Hepatocyte (in vitro differentiated cells): ENCODE results near the gene NUB1. TPM values are rescaled to one million over a fixed set of nuclear protein-coding genes. Genes with fewer than 3 reads are reported as not detected.

Source experiments
- DNase-seq: peaks from one replicate; pipeline ENCODE4 v3.0.0-alpha.2; 2016; ENCODE audit warnings: low spot score
- H2AFZ ChIP-seq: fragments of 200-600 bp; sonication (generic); 2 replicates; pipeline ENCODE4 v1.6.0; 2016; ENCODE audit warnings: antibody characterized with exemption, mild to moderate bottlenecking
- H3K27ac ChIP-seq: fragments of 200-600 bp; sonication (generic); 2 replicates; pipeline ENCODE4 v1.5.1; 2016; ENCODE audit warnings: mild to moderate bottlenecking
- H3K27me3 ChIP-seq: fragments of 200-600 bp; sonication (generic); 2 replicates; pipeline ENCODE4 v1.6.1; 2016
- H3K36me3 ChIP-seq: fragments of 200-600 bp; sonication (generic); replicated peaks from 2 replicates; pipeline ENCODE4 v1.5.1; 2016; ENCODE audit warnings: low read depth; ENCODE audit not compliant: insufficient read depth
- H3K4me1 ChIP-seq: fragments of 200-600 bp; sonication (generic); 2 replicates; pipeline ENCODE4 v1.5.1; 2016; ENCODE audit warnings: mild to moderate bottlenecking, moderate library complexity; ENCODE audit not compliant: insufficient read depth
- H3K4me2 ChIP-seq: fragments of 200-600 bp; sonication (generic); 2 replicates; pipeline ENCODE4 v1.6.0; 2016
- H3K4me3 ChIP-seq: fragments of 200-600 bp; sonication (generic); 2 replicates; pipeline ENCODE4 v1.5.1; 2016; ENCODE audit warnings: mild to moderate bottlenecking
- H3K79me2 ChIP-seq: fragments of 200-600 bp; sonication (generic); 2 replicates; pipeline ENCODE4 v1.6.0; 2017; ENCODE audit warnings: mild to moderate bottlenecking
- H3K9me2 ChIP-seq: fragments of 200-600 bp; sonication (generic); replicated peaks from 2 replicates; pipeline ENCODE4 v1.6.0; 2017; ENCODE audit warnings: mild to moderate bottlenecking; ENCODE audit not compliant: insufficient read depth
- H3K9me3 ChIP-seq: fragments of 200-600 bp; sonication (generic); 2 replicates; pipeline ENCODE4 v1.5.1; 2016; ENCODE audit warnings: low read depth, mild to moderate bottlenecking
- H4K20me1 ChIP-seq: fragments of 200-600 bp; sonication (generic); 2 replicates; pipeline ENCODE4 v1.6.0; 2016; ENCODE audit warnings: mild to moderate bottlenecking; ENCODE audit not compliant: insufficient read depth, poor library complexity, severe bottlenecking
- EZH2 ChIP-seq: fragments of 200-600 bp; sonication (generic); IDR thresholded peaks from 2 replicates; pipeline ENCODE4 v1.6.1; 2016; ENCODE audit warnings: antibody characterized with exemption, mild to moderate bottlenecking, borderline replicate concordance
- EZH2phosphoT487 ChIP-seq: fragments of 200-600 bp; sonication (generic); IDR thresholded peaks from one replicate; pipeline ENCODE4 v1.6.1; 2018; ENCODE audit warnings: antibody characterized with exemption, mild to moderate bottlenecking, low read depth, moderate library complexity; ENCODE audit not compliant: unreplicated experiment, severe bottlenecking
- WGBS: methylation state at CpG from one replicate; pipeline ENCODE4 v1.1.6; 2016; ENCODE audit warnings: low lambda C conversion rate; ENCODE audit errors: missing lambda C conversion rate; 5-methylcytosine and 5-hydroxymethylcytosine counted together
- polyA plus RNA-seq: library from polyadenylated mRNA; unstranded; fragments of >200 nt; fragmentation: Nextera tagmentation; extraction: Ambion mirVana; gene quantifications from 2 replicates; pipeline ENCODE4 v1.2.1, GENCODE V29; 2016
- total RNA-seq: library from RNA; depleted of rRNA; stranded (reverse); fragments of >200 nt; gene quantifications from 2 replicates; pipeline ENCODE4 v1.2.3, GENCODE V29; 2014
- TF ChIP-seq, protein P1 (sequence below): fragments of 200-600 bp; sonication (generic); IDR thresholded peaks from 2 replicates; pipeline ENCODE4 v1.5.1; 2016; ENCODE audit warnings: antibody characterized with exemption, mild to moderate bottlenecking; ENCODE audit not compliant: poor library complexity

Gene NUB1
- total and polyA plus RNA-seq, 2 experiments from 2014 or later = 28.4 to 38.6 TPM

DNA sequence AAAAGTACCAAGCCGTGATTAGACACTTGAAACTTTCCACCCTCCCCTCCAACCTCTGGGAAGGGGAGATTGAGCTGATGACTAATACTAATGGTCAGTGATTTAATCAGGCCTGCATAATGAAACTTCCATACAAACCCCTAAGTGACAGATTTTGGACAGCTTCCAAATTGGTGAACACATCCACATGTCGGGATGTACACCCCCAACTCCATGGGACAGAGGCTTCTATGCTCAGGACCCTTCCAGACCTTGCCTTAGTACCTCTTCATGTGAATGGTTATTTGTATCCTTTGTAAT is 4.8 kb downstream of the NUB1 start:
- no peaks in the 10 kb centered on the region for H3K36me3 ChIP-seq
- H3K9me3 ChIP-seq = no peaks in the 10 kb centered on the region
- H2AFZ ChIP-seq = no peak overlapping the region
- H3K4me1 ChIP-seq = peaks cover 23% of the 10 kb centered on the region
- no peaks in the 10 kb centered on the region for H3K27me3 ChIP-seq
- 78% methylated on average over 2 of the region's 2 CpGs for WGBS
- no peak for TF ChIP-seq EZH2
- TF ChIP-seq, protein P1, sequence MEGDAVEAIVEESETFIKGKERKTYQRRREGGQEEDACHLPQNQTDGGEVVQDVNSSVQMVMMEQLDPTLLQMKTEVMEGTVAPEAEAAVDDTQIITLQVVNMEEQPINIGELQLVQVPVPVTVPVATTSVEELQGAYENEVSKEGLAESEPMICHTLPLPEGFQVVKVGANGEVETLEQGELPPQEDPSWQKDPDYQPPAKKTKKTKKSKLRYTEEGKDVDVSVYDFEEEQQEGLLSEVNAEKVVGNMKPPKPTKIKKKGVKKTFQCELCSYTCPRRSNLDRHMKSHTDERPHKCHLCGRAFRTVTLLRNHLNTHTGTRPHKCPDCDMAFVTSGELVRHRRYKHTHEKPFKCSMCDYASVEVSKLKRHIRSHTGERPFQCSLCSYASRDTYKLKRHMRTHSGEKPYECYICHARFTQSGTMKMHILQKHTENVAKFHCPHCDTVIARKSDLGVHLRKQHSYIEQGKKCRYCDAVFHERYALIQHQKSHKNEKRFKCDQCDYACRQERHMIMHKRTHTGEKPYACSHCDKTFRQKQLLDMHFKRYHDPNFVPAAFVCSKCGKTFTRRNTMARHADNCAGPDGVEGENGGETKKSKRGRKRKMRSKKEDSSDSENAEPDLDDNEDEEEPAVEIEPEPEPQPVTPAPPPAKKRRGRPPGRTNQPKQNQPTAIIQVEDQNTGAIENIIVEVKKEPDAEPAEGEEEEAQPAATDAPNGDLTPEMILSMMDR = no peak
- no peak for TF ChIP-seq EZH2phosphoT487
- H3K9me2 ChIP-seq = no peaks in the 10 kb centered on the region
- H3K79me2 ChIP-seq = peaks cover 32% of the 10 kb centered on the region
- H3K4me2 ChIP-seq = no peak overlapping the region
- no peaks in the 10 kb centered on the region for H4K20me1 ChIP-seq
- no peak for DNase-seq
- H3K4me3 ChIP-seq = no peak overlapping the region
- peak overlapping the region; percentile 86 for H3K27ac ChIP-seq

DNA sequence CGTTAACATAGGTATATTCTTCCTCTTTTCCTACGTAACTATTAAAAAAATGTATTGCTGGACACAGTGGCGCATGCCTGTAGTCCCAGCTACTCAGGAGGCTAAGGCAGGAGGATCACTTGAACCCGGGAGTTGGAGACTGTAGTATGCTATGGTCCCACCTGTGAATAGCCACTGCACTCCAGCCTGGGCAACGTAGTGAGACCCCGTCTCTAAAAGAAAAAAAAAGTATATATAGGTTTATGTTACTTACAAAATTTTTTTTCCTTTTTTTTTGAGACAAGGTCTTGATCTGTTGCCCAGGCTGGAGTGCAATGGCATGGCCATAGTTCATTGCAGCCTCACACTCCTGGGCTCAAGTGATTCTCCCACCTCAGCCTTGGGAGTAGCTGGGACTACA is 5.6 kb downstream of the NUB1 start:
- Histone ChIP-seq H3K36me3 (no peaks in the 10 kb centered on the region), H3K79me2 (peaks cover 30% of the 10 kb centered on the region), H3K4me2 (no peak overlapping the region), H3K4me3 (no peak overlapping the region), H3K9me2 (no peaks in the 10 kb centered on the region), H2AFZ (no peak overlapping the region), H3K9me3 (no peaks in the 10 kb centered on the region), H4K20me1 (no peaks in the 10 kb centered on the region), H3K4me1 (peaks cover 23% of the 10 kb centered on the region), H3K27ac (no peak overlapping the region), H3K27me3 (no peaks in the 10 kb centered on the region)
- 98% methylated on average over 6 of the region's 6 CpGs for WGBS
- TF ChIP-seq EZH2phosphoT487 (no peak), EZH2 (no peak)
- TF ChIP-seq, protein P1 = no peak
- no peak for DNase-seq

DNA sequence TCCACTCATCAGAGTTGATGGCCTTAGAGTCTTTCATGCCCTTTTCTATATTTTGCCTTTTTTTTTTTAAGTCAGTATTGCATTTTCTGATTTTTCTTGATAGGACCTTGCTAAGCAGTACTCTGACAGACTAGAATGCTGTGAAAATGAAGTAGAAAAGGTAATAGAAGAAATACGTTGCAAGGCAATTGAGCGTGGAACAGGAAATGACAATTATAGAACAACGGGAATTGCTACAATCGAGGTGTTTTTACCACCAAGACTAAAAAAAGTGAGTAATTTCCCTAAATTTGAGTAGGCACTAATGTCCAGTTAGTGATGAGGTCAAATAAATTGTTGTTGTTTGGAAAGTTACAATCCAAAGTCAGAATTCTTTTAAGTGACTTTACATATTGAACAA is 7.4 kb downstream of the NUB1 start:
- Histone ChIP-seq H3K4me3 (no peak overlapping the region), H3K27me3 (no peaks in the 10 kb centered on the region), H4K20me1 (no peaks in the 10 kb centered on the region), H3K27ac (peak overlapping the region; percentile 54), H3K79me2 (peaks cover 14% of the 10 kb centered on the region), H3K36me3 (no peaks in the 10 kb centered on the region), H3K9me2 (no peaks in the 10 kb centered on the region), H3K4me1 (peaks cover 14% of the 10 kb centered on the region), H3K9me3 (no peaks in the 10 kb centered on the region), H2AFZ (no peak overlapping the region), H3K4me2 (no peak overlapping the region)
- 94% methylated on average over 4 of the region's 4 CpGs for WGBS
- TF ChIP-seq EZH2phosphoT487 = no peak
- no peak for TF ChIP-seq EZH2
- TF ChIP-seq, protein P1 = no peak
- DNase-seq = no peak

DNA sequence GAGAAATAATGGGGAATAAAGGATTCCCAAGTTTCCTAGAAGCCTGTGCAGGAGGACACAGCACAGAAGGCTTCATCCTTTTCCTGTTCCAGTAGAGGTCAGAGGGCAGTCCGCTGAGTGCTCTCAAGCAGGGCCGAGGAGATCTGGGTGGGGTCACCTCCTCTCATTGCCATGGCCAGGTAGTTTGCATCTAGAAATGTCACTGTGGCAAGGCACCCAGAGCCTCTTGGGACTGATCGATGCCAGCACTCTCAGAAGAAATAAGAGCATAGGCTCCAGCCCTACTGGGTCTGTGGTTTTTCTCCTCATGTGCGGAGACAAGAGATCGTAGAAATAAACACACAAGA is 7.9 kb downstream of the NUB1 start:
- no peak for DNase-seq
- Histone ChIP-seq H2AFZ (no peak overlapping the region), H3K79me2 (peaks cover 10% of the 10 kb centered on the region), H3K4me1 (peaks cover 14% of the 10 kb centered on the region), H3K27me3 (no peaks in the 10 kb centered on the region), H3K36me3 (no peaks in the 10 kb centered on the region), H3K27ac (peak overlapping the region; percentile 54), H3K9me2 (no peaks in the 10 kb centered on the region), H3K4me2 (peak overlapping the region; percentile 64), H3K4me3 (no peak overlapping the region), H3K9me3 (no peaks in the 10 kb centered on the region), H4K20me1 (no peaks in the 10 kb centered on the region)
- no peak for TF ChIP-seq EZH2
- no peak for TF ChIP-seq EZH2phosphoT487
- TF ChIP-seq, protein P1 = no peak
- 87% methylated on average over 5 of the region's 5 CpGs for WGBS
